ENCODE data around the gene TVP23A. TPM values are rescaled to one million over a fixed set of nuclear protein-coding genes. Genes with fewer than 3 reads are reported as not detected.

Gene TVP23A
- total RNA-seq, 1 donor from 2014 or later, result not detected

DNA sequence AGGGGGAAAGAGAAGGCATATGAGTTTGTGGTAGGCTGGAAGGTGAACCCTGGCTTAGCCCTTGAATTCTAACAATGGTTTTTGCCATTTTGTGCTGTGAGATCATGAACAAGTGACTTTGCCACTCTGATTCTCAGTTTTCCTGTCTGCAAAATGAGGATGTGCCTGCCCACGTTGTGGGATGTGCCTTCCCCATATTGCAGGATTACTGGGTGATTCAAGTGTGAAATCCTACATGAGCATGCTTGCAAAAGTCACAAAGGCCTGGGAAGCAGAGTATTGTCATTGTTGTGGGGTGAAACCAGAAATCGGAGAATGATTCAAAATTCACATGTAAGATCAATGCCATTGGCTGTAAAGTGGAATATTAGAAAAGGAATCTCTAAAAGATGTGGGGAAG lies 28.6 kb upstream of the TVP23A start:
- DNase-seq (ENCODE audit: extremely low spot score, unreplicated experiment), result no peak
- H3K4me3 Mint-ChIP-seq (ENCODE audit: unreplicated experiment), result no peak overlapping the region
- TF ChIP-seq, protein P1, sequence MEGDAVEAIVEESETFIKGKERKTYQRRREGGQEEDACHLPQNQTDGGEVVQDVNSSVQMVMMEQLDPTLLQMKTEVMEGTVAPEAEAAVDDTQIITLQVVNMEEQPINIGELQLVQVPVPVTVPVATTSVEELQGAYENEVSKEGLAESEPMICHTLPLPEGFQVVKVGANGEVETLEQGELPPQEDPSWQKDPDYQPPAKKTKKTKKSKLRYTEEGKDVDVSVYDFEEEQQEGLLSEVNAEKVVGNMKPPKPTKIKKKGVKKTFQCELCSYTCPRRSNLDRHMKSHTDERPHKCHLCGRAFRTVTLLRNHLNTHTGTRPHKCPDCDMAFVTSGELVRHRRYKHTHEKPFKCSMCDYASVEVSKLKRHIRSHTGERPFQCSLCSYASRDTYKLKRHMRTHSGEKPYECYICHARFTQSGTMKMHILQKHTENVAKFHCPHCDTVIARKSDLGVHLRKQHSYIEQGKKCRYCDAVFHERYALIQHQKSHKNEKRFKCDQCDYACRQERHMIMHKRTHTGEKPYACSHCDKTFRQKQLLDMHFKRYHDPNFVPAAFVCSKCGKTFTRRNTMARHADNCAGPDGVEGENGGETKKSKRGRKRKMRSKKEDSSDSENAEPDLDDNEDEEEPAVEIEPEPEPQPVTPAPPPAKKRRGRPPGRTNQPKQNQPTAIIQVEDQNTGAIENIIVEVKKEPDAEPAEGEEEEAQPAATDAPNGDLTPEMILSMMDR (IDR thresholded peaks at IDR 0.05), result no peak
- no peaks in the 10 kb centered on the region for H3K4me1 Mint-ChIP-seq (ENCODE audit: unreplicated experiment)
- H3K9me3 Mint-ChIP-seq (ENCODE audit: unreplicated experiment), result no peaks in the 10 kb centered on the region
- H3K27me3 Mint-ChIP-seq (ENCODE audit: unreplicated experiment), result peaks cover 2% of the 10 kb centered on the region
- no peak overlapping the region for H3K27ac Mint-ChIP-seq (ENCODE audit: unreplicated experiment)
- H3K36me3 Mint-ChIP-seq (ENCODE audit: unreplicated experiment), result no peaks in the 10 kb centered on the region

DNA sequence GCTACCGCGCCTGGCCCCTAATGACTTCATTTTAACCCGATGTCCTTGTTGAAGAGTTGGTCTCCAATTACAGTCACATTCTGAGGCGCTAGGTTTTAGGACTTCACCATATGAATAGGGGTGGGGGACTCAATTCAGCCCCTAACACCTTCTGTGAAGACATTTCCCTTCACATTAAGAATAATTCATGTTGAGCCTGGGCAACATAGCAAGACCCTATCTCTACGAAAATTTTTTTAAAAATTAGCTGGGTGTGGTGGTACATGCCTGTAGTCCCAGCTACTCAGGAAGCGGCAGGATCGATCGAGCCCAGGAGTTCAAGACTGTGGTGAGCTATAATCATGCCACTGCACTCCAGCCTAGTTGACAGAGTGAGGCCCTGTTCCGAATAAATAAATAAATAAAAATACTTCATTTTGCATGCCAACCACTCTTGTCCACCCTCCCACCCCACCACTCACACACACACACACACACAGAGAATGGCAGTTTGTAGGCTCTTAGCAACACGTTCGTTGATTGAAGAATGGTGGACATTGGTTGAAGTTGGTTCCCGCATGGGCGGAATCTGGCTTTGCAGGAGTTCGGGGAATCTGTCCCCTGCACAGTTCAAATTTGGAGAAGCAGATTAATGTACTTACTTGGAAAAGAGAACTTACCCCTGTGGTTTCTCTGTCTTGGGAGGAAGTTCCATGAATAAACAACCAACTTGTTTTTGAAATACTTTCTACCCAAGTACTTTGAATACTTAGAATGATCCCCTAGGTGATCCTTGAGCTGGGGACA lies 27.8 kb upstream of the TVP23A start:
- H3K36me3 Mint-ChIP-seq (ENCODE audit: unreplicated experiment), result no peaks in the 10 kb centered on the region
- no peak for DNase-seq (ENCODE audit: extremely low spot score, unreplicated experiment)
- no peaks in the 10 kb centered on the region for H3K4me1 Mint-ChIP-seq (ENCODE audit: unreplicated experiment)
- H3K4me3 Mint-ChIP-seq (ENCODE audit: unreplicated experiment), result no peak overlapping the region
- H3K9me3 Mint-ChIP-seq (ENCODE audit: unreplicated experiment), result no peaks in the 10 kb centered on the region
- H3K27me3 Mint-ChIP-seq (ENCODE audit: unreplicated experiment), result peaks cover under 1% of the 10 kb centered on the region
- H3K27ac Mint-ChIP-seq (ENCODE audit: unreplicated experiment), result no peak overlapping the region
- TF ChIP-seq, protein P1 (IDR thresholded peaks at IDR 0.05), result no peak

DNA sequence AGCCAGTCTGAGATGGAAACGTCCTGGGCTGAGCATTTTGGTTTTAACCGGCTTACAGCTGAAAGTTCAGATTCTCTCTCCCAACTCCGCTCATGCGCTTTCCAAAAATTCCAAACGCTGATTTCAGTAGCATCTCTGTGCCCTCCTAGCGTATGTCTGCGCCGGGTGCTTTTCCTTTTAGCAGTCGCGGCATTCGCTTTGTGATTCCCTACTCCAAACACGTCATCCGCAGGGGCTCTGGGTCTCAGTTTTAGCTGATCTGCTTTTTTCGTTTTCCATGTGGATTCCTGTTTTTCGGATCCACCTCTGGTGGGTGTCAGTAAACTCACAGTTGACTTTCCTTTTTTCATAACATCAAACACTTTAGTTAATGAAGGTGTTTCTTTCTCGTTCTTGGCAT lies 22.1 kb upstream of the TVP23A start:
- Mint-ChIP-seq H3K4me1 (ENCODE audit: unreplicated experiment) (no peaks in the 10 kb centered on the region), H3K27ac (ENCODE audit: unreplicated experiment) (no peak overlapping the region), H3K9me3 (ENCODE audit: unreplicated experiment) (no peaks in the 10 kb centered on the region), H3K4me3 (ENCODE audit: unreplicated experiment) (no peak overlapping the region), H3K36me3 (ENCODE audit: unreplicated experiment) (no peaks in the 10 kb centered on the region), H3K27me3 (ENCODE audit: unreplicated experiment) (peaks cover 10% of the 10 kb centered on the region)
- TF ChIP-seq, protein P1 (IDR thresholded peaks at IDR 0.05), result no peak
- no peak for DNase-seq (ENCODE audit: extremely low spot score, unreplicated experiment)

DNA sequence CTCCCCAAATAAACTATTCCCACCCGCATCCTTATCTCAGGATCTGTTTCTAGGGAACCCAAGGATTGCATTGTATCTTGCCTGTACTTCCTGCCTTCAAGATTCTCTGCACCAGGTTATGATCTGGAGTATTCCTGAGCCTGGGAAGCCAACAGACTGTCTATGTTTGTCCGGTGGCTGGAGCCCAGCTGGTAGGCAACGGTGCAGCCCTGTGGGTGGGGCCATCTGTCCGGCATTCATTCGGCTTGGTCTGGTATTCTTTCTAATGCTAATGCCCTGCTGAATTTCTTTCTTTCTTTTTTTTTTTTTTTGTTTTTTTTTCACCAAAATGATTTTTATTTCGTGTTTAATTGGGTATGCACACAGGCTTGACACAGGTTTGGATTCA lies 20.7 kb upstream of the TVP23A start:
- Mint-ChIP-seq H3K9me3 (ENCODE audit: unreplicated experiment) (no peaks in the 10 kb centered on the region), H3K4me1 (ENCODE audit: unreplicated experiment) (no peaks in the 10 kb centered on the region), H3K4me3 (ENCODE audit: unreplicated experiment) (no peak overlapping the region), H3K36me3 (ENCODE audit: unreplicated experiment) (no peaks in the 10 kb centered on the region), H3K27ac (ENCODE audit: unreplicated experiment) (no peak overlapping the region), H3K27me3 (ENCODE audit: unreplicated experiment) (peaks cover 10% of the 10 kb centered on the region)
- DNase-seq (ENCODE audit: extremely low spot score, unreplicated experiment), result no peak
- TF ChIP-seq, protein P1 (IDR thresholded peaks at IDR 0.05), result no peak

DNA sequence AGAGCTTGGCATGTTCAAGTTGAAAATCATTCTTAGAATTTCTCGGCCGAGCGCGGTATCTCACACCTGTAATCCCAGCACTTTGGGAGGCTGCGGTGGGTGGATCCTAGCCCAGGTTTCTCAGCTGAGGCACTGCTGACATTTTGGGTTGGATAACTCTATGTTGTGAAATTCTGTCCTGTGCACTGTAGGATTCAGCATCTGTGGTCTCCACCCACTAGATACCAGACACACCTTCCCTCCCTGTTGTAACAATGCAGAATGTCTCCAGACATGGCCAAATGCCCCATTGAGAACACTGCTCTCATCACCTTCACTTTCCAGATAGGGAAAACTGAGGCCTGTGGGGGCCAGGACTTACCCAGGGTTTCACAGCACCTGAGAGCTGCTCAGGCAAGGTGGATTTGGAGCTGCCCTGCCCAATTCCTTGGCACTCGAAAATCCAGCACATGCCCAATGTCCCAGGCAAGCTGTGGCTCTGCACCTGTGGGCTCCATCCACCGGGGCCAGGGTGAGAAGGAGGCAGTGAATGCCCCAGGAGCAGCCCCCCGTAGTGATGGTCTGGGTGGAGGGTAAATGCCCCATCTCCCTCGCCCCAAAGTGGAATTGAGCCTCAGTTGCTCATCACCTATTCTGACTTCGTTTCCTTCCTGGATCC lies 20.2 kb upstream of the TVP23A start:
- no peak for DNase-seq (ENCODE audit: extremely low spot score, unreplicated experiment)
- Mint-ChIP-seq H3K27me3 (ENCODE audit: unreplicated experiment) (peaks cover 10% of the 10 kb centered on the region), H3K9me3 (ENCODE audit: unreplicated experiment) (no peaks in the 10 kb centered on the region), H3K4me1 (ENCODE audit: unreplicated experiment) (no peaks in the 10 kb centered on the region), H3K36me3 (ENCODE audit: unreplicated experiment) (no peaks in the 10 kb centered on the region), H3K27ac (ENCODE audit: unreplicated experiment) (no peak overlapping the region), H3K4me3 (ENCODE audit: unreplicated experiment) (no peak overlapping the region)
- TF ChIP-seq, protein P1 (IDR thresholded peaks at IDR 0.05), result no peak
